H9 (cell line): ENCODE data around the gene PTPRN2. TPM values are rescaled to one million over a fixed set of nuclear protein-coding genes. Genes with fewer than 3 reads are reported as not detected.

Source experiments
- DNase-seq: peaks from one replicate; pipeline ENCODE4 v3.0.0-alpha.2; 2017
- H2AFZ ChIP-seq: one replicate; pipeline ENCODE4 v1.6.1; 2013; ENCODE audit warnings: mild to moderate bottlenecking, low read length, control low read depth, moderate library complexity
- H2AK5ac ChIP-seq: 2 replicates; pipeline ENCODE4 v1.6.1; 2013; ENCODE audit warnings: low read length, control low read depth, mixed read lengths; ENCODE audit not compliant: insufficient read length
- H2BK120ac ChIP-seq: one replicate; pipeline ENCODE4 v1.6.1; 2013; ENCODE audit warnings: low read depth, mild to moderate bottlenecking, low read length, control low read depth, inconsistent platforms; ENCODE audit not compliant: poor library complexity, severe bottlenecking
- H2BK12ac ChIP-seq: 2 replicates; pipeline ENCODE4 v1.6.1; 2013; ENCODE audit warnings: low read length, control low read depth, mixed read lengths, low read depth; ENCODE audit not compliant: insufficient read length
- H2BK15ac ChIP-seq: 2 replicates; pipeline ENCODE4 v1.6.1; 2013; ENCODE audit warnings: low read depth, low read length, control low read depth
- H2BK20ac ChIP-seq: one replicate; pipeline ENCODE4 v1.6.1; 2013; ENCODE audit warnings: low read depth, mild to moderate bottlenecking, low read length, control low read depth, inconsistent platforms; ENCODE audit not compliant: poor library complexity, severe bottlenecking
- H2BK5ac ChIP-seq: 2 replicates; pipeline ENCODE4 v1.6.1; 2013; ENCODE audit warnings: low read length, control low read depth, mixed read lengths; ENCODE audit not compliant: insufficient read length
- H3K14ac ChIP-seq: 2 replicates; pipeline ENCODE4 v1.6.1; 2013; ENCODE audit warnings: low read length, control low read depth; ENCODE audit not compliant: insufficient read depth
- H3K18ac ChIP-seq: 2 replicates; pipeline ENCODE4 v1.6.1; 2013; ENCODE audit warnings: low read depth, mild to moderate bottlenecking, mixed read lengths, low read length, control low read depth; ENCODE audit not compliant: insufficient read length
- H3K23ac ChIP-seq: 2 replicates; pipeline ENCODE4 v1.6.1; 2013; ENCODE audit warnings: low read length, control low read depth, mixed read lengths, low read depth; ENCODE audit not compliant: insufficient read length
- H3K23me2 ChIP-seq: 2 replicates; pipeline ENCODE4 v1.6.1; 2013; ENCODE audit warnings: low read depth, mild to moderate bottlenecking, mixed read lengths, low read length, control low read depth; ENCODE audit not compliant: insufficient read length, poor library complexity, severe bottlenecking
- H3K27ac ChIP-seq: 2 replicates; pipeline ENCODE4 v1.5.1; 2013; ENCODE audit warnings: low read length, control low read depth, mixed read lengths, low read depth; ENCODE audit not compliant: insufficient read length
- H3K27me3 ChIP-seq: 2 replicates; pipeline ENCODE4 v1.6.1; 2013; ENCODE audit warnings: low read length, control low read depth, inconsistent platforms; ENCODE audit not compliant: insufficient read depth
- H3K4ac ChIP-seq: 2 replicates; pipeline ENCODE4 v1.6.1; 2013; ENCODE audit warnings: low read depth, mild to moderate bottlenecking, control low read depth, inconsistent platforms, low read length, moderate library complexity
- H3K4me1 ChIP-seq: 2 replicates; pipeline ENCODE4 v1.6.1; 2013; ENCODE audit warnings: low read length, control low read depth, inconsistent platforms; ENCODE audit not compliant: insufficient read depth
- H3K4me2 ChIP-seq: 2 replicates; pipeline ENCODE4 v1.6.1; 2013; ENCODE audit warnings: low read length, control low read depth, mixed read lengths; ENCODE audit not compliant: insufficient read length, insufficient read depth
- H3K56ac ChIP-seq: 2 replicates; pipeline ENCODE4 v1.6.1; 2013; ENCODE audit warnings: low read depth, mild to moderate bottlenecking, mixed read lengths, low read length, control low read depth; ENCODE audit not compliant: insufficient read length
- H3K79me1 ChIP-seq: 2 replicates; pipeline ENCODE4 v1.6.1; 2013; ENCODE audit warnings: low read depth, mild to moderate bottlenecking, moderate library complexity, low read length, control low read depth, inconsistent platforms; ENCODE audit not compliant: insufficient read depth, poor library complexity, severe bottlenecking
- H3K79me2 ChIP-seq: 2 replicates; pipeline ENCODE4 v1.6.1; 2013; ENCODE audit warnings: low read length, control low read depth, inconsistent platforms; ENCODE audit not compliant: insufficient read depth
- H3K9ac ChIP-seq: 2 replicates; pipeline ENCODE4 v1.6.1; 2013; ENCODE audit warnings: low read length, control low read depth, mixed read lengths; ENCODE audit not compliant: insufficient read length; ENCODE audit errors: extremely low read depth
- H3K9me3 ChIP-seq: one replicate; pipeline ENCODE4 v1.6.1; 2013; ENCODE audit warnings: low read depth, low read length, inconsistent platforms; ENCODE audit not compliant: control insufficient read depth
- H3T11ph ChIP-seq: one replicate; pipeline ENCODE4 v1.6.1; 2013; ENCODE audit warnings: mild to moderate bottlenecking, low read length, control low read depth, inconsistent platforms
- H4K20me1 ChIP-seq: one replicate; pipeline ENCODE4 v1.6.1; 2013; ENCODE audit not compliant: control insufficient read depth, insufficient read length, insufficient read depth
- H4K5ac ChIP-seq: 2 replicates; pipeline ENCODE4 v1.6.1; 2013; ENCODE audit warnings: low read depth, mild to moderate bottlenecking, mixed read lengths, low read length, control low read depth; ENCODE audit not compliant: insufficient read length
- H4K8ac ChIP-seq: replicated peaks from 2 replicates; pipeline ENCODE4 v1.6.1; 2013; ENCODE audit warnings: low read length, control low read depth, mixed read lengths, low read depth; ENCODE audit not compliant: insufficient read length
- H4K91ac ChIP-seq: 2 replicates; pipeline ENCODE4 v1.6.1; 2013; ENCODE audit warnings: low read depth, mild to moderate bottlenecking, moderate library complexity, mixed read lengths, low read length, control low read depth; ENCODE audit not compliant: insufficient read length
- H3K27ac Mint-ChIP-seq, 3 experiments: 2 replicates in 2 of 3; 3 replicates in 1 of 3; pipeline ENCODE4 v1.8.0; 2020 to 2021; ENCODE audit warnings: mixed read lengths in 3 of 3, mild to moderate bottlenecking in 1 of 3, moderate library complexity in 1 of 3
- H3K27me3 Mint-ChIP-seq: 2 replicates; pipeline ENCODE4 v1.8.0; 2021; ENCODE audit warnings: low read depth, mild to moderate bottlenecking, moderate library complexity, mixed read lengths
- H3K36me3 Mint-ChIP-seq, 3 experiments: 2 replicates in 2 of 3; 3 replicates in 1 of 3; pipeline ENCODE4 v1.8.0; 2020 to 2021; ENCODE audit warnings: low read depth in 3 of 3, mixed read lengths in 3 of 3; ENCODE audit not compliant: insufficient read depth in 1 of 3
- H3K4me1 Mint-ChIP-seq, 2 experiments: 2 replicates each; pipeline ENCODE4 v1.8.0; 2020; ENCODE audit warnings: mixed read lengths in 2 of 2
- H3K4me3 Mint-ChIP-seq, 2 experiments: 2 replicates in 1 of 2; 3 replicates in 1 of 2; pipeline ENCODE4 v1.8.0; 2020 to 2021; ENCODE audit warnings: mild to moderate bottlenecking in 2 of 2, mixed read lengths in 2 of 2, moderate library complexity in 1 of 2
- H3K9me3 Mint-ChIP-seq, 2 experiments: 2 replicates in 1 of 2; 3 replicates in 1 of 2; pipeline ENCODE4 v1.8.0; 2020; ENCODE audit warnings: mild to moderate bottlenecking in 2 of 2, mixed read lengths in 2 of 2, moderate library complexity in 1 of 2
- WGBS: extraction: QIAGEN DNeasy Blood & Tissue Kit; methylation state at CpG from one replicate; pipeline ENCODE4 v1.1.7; 2013; ENCODE audit warnings: missing lambda C conversion rate, low lambda C conversion rate, mixed read lengths; ENCODE audit not compliant: insufficient read length; ENCODE audit errors: extremely low coverage; 5-methylcytosine and 5-hydroxymethylcytosine counted together
- total RNA-seq: library from RNA; stranded (reverse); gene quantifications from 2 replicates; pipeline ENCODE4 v1.2.1, GENCODE V29; 2021
- TF ChIP-seq, protein P1 (sequence below): fragments of 200-600 bp; sonication (generic); conservative IDR thresholded peaks from 3 replicates; pipeline ENCODE4 v1.8.0; 2021; ENCODE audit warnings: antibody characterized with exemption, mild to moderate bottlenecking

Gene PTPRN2
- total RNA-seq, 1 experiment from 2014 or later = 5.2 TPM

DNA sequence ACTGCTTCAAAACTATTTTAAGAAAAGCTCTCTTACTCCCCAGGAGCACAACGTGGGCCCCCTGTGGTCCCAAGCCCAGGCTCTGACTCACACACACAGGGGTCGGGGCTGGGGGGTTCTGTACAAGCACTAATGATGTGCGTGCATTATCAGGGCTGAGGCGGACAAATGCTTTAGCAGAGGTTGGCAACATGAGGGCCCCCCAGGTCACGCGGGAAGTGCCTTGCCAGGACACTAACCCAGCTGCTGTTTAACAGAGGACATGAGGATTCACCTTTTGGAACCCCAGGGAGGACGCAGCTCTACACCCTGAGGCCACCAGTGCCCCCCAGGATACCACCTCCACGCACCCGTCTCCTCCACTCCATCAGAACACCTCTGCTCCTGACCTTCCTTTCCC, 908.0 kb downstream of the PTPRN2 start:
- Mint-ChIP-seq H3K4me3 (no peak overlapping the region), H3K4me1 (peaks cover 16 to 60% of the 10 kb centered on the region in 2 experiments), H3K27me3 (peaks cover 99% of the 10 kb centered on the region), H3K27ac (no peak overlapping the region), H3K36me3 (no peaks in the 10 kb centered on the region; a peak in 2 of 7 replicates), H3K9me3 (no peaks in the 10 kb centered on the region)
- Histone ChIP-seq H4K5ac (no peak overlapping the region), H3K23me2 (peaks cover 3% of the 10 kb centered on the region), H2BK12ac (no peak overlapping the region), H3K27ac (no peak overlapping the region), H3K23ac (no peak overlapping the region), H2BK5ac (no peak overlapping the region), H2BK120ac (no peak overlapping the region), H2BK15ac (no peak overlapping the region), H3K18ac (no peak overlapping the region), H3K14ac (no peak overlapping the region), H3K9me3 (no peaks in the 10 kb centered on the region), H3K4me2 (no peak overlapping the region), H3K4me1 (no peaks in the 10 kb centered on the region), H2AK5ac (no peak overlapping the region), H3K79me1 (no peaks in the 10 kb centered on the region), H2BK20ac (no peak overlapping the region), H4K91ac (no peak overlapping the region), H3K4ac (no peak overlapping the region), H3T11ph (no peak overlapping the region), H4K20me1 (peaks cover 4% of the 10 kb centered on the region), H3K79me2 (no peaks in the 10 kb centered on the region), H3K9ac (no peak overlapping the region), H4K8ac (no peak overlapping the region), H3K56ac (no peak overlapping the region), H3K27me3 (peaks cover 43% of the 10 kb centered on the region), H2AFZ (no peak overlapping the region)
- DNase-seq = peak; percentile 16
- WGBS = no CpG with 5 or more reads among the region's 9 CpGs
- TF ChIP-seq, protein P1, sequence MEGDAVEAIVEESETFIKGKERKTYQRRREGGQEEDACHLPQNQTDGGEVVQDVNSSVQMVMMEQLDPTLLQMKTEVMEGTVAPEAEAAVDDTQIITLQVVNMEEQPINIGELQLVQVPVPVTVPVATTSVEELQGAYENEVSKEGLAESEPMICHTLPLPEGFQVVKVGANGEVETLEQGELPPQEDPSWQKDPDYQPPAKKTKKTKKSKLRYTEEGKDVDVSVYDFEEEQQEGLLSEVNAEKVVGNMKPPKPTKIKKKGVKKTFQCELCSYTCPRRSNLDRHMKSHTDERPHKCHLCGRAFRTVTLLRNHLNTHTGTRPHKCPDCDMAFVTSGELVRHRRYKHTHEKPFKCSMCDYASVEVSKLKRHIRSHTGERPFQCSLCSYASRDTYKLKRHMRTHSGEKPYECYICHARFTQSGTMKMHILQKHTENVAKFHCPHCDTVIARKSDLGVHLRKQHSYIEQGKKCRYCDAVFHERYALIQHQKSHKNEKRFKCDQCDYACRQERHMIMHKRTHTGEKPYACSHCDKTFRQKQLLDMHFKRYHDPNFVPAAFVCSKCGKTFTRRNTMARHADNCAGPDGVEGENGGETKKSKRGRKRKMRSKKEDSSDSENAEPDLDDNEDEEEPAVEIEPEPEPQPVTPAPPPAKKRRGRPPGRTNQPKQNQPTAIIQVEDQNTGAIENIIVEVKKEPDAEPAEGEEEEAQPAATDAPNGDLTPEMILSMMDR = no peak
